ENCODE results near the gene SIGLEC11. TPM values are rescaled to one million over a fixed set of nuclear protein-coding genes. Genes with fewer than 3 reads are reported as not detected.

The SIGLEC11 gene
- total RNA-seq, 6 donors from 2014 or later: 2.0 to 7.3 (median 4.4) TPM

DNA sequence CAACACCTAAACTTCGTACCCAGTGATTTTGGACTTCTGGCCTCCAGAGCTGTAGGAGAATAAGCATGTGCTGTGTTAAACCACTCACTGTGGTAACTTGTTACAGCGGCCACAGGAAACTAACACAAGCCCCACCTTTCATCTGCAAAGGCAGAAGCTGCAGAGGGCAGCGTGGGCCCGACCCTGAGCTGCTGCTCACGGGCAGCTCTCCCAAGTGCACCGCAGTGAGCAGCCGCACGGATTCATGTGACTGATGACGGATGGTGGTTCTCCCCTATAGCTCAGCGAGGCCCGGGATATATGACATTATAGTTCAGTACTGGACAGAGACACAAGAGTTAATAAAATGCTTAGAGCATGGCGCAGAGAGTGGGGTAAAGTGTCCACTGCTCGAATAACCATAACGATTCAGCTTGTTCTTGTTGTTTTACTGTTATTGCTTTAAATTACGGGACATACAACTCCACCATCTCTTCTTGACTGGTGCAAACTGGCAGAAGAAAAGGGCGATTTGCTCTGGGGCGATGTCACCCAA, 42.3 kb upstream of the SIGLEC11 start:
- Histone ChIP-seq H3K9me3 (no peaks in the 10 kb centered on the region), H3K4me3 (no peak overlapping the region), H3K27ac (no peak overlapping the region), H3K36me3 (peaks cover 24 to 99% (median 90%) of the 10 kb centered on the region in 4 donors), H3K4me1 (peaks cover 5 to 20% (median 11%) of the 10 kb centered on the region in 4 donors), H3K27me3 (no peaks in the 10 kb centered on the region)
- no peak for TF ChIP-seq POLR2AphosphoS5 (IDR thresholded peaks at IDR 0.05)
- TF ChIP-seq, protein P1, sequence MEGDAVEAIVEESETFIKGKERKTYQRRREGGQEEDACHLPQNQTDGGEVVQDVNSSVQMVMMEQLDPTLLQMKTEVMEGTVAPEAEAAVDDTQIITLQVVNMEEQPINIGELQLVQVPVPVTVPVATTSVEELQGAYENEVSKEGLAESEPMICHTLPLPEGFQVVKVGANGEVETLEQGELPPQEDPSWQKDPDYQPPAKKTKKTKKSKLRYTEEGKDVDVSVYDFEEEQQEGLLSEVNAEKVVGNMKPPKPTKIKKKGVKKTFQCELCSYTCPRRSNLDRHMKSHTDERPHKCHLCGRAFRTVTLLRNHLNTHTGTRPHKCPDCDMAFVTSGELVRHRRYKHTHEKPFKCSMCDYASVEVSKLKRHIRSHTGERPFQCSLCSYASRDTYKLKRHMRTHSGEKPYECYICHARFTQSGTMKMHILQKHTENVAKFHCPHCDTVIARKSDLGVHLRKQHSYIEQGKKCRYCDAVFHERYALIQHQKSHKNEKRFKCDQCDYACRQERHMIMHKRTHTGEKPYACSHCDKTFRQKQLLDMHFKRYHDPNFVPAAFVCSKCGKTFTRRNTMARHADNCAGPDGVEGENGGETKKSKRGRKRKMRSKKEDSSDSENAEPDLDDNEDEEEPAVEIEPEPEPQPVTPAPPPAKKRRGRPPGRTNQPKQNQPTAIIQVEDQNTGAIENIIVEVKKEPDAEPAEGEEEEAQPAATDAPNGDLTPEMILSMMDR (IDR thresholded peaks at IDR 0.05): no peak
- TF ChIP-seq EP300 (IDR thresholded peaks at IDR 0.05): no peak
- TF ChIP-seq POLR2A (IDR thresholded peaks at IDR 0.05): no peak
- DNase-seq (no peak), ATAC-seq (ENCODE audit: low FRiP score in 2 of 2) (no peak)
- WGBS, 2 donors: 91 to 93% methylated on average over 15 to 17 of the region's 17 CpGs

DNA sequence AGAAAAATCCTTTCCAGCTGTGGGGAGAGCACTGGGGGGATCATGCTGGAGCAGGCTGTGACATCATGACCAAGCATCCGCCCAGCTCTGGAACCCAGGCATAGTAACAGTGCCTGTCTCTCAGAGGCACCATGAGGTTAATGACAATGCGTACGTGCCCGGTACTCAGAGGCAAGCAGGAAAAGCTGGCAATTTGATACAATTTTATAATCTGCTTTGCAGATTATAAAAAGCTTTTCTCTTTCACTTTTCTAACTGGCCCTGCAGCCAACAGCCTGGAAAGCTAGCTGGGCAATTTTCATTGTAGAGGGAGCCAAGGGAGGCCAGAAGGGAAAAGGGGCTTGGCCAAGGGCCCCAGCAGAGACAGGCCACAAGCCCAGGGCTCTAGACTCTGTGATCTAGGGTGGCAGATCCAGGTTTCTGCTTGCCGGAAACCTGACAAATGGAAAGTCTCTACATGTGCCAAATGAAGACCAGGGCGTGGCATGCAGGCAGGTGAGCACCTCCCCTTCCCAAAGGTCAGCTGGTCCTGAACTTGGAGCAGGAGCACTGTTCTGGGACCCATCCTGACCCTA, 41.5 kb upstream of the SIGLEC11 start:
- DNase-seq (no peak), ATAC-seq (ENCODE audit: low FRiP score in 2 of 2) (no peak)
- Histone ChIP-seq H3K36me3 (peaks cover 18 to 99% (median 84%) of the 10 kb centered on the region in 4 donors), H3K27me3 (no peaks in the 10 kb centered on the region), H3K4me3 (no peak overlapping the region), H3K4me1 (peaks cover 5 to 20% (median 11%) of the 10 kb centered on the region in 4 donors), H3K9me3 (no peaks in the 10 kb centered on the region), H3K27ac (no peak overlapping the region)
- TF ChIP-seq EP300 (IDR thresholded peaks at IDR 0.05) (no peak), POLR2AphosphoS5 (IDR thresholded peaks at IDR 0.05) (no peak), POLR2A (IDR thresholded peaks at IDR 0.05) (no peak)
- TF ChIP-seq, protein P1 (IDR thresholded peaks at IDR 0.05): no peak
- WGBS, 2 donors: 83 to 89% methylated on average over 6 of the region's 6 CpGs

DNA sequence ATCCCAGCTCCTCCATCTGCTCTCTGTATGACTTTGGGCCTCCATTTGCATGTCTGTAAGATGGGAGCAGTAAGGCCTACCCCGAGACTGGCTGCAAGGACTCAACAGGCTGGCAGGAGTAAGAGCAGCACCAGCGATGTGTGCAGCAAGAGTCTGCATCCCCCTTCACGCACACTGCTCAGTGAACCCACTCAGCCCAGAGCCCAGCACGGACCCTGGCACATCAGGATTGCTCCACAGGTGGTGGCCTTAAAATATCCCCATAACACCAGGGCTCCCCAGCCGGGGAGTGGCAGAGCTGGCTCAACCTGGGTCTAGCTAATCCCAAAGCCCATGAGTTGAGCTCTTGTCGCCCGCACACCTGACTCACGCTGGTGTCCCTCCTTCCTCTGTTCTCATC, 40.8 kb upstream of the SIGLEC11 start:
- WGBS, 2 donors: 97 to 99% methylated on average over 5 to 8 of the region's 8 CpGs
- ATAC-seq (ENCODE audit: low FRiP score in 2 of 2): no peak
- no peaks in the 10 kb centered on the region for H3K27me3 ChIP-seq
- no peak overlapping the region for H3K4me3 ChIP-seq
- TF ChIP-seq EP300 (IDR thresholded peaks at IDR 0.05) (no peak), POLR2AphosphoS5 (IDR thresholded peaks at IDR 0.05) (no peak), POLR2A (IDR thresholded peaks at IDR 0.05) (no peak)
- TF ChIP-seq, protein P1 (IDR thresholded peaks at IDR 0.05): no peak
- peaks cover 18 to 98% (median 82%) of the 10 kb centered on the region in 4 donors for H3K36me3 ChIP-seq
- H3K4me1 ChIP-seq: peaks cover 5 to 20% (median 11%) of the 10 kb centered on the region in 4 donors
- DNase-seq: no peak
- no peak overlapping the region for H3K27ac ChIP-seq
- H3K9me3 ChIP-seq: no peaks in the 10 kb centered on the region

DNA sequence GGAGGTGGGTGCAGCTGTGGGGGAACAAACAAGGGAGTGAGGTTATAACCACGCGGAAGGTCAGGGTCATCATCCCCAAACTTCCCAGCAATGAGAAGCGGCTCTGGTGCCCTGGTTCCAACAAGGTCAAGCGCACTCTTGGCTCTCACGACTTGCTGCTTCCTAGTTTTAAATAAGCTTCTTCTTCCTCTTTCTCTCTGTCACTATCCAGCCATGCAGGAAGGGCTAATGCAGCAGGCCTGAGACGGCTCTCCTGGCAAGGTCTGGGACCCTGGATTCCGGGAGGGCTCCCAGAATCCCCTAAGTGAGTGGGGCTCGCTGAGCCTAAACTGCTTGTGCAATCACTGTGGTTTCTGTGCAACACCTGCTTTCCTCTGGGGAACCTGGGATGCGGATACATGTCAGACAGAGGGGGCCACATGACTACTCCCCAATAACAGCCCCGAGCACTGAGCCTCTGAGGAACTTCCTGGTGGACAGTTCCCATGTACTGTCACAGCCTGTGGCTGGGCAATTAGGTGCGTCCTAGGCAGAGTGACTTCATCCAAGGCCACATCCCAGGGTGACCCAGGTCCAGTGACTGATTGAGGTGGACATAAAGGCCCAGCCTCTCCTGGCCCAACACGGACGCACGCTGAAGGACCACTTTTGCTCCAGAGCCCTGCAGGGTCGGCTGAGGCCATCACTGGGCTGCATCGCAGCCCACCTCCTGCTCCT, 40.0 kb upstream of the SIGLEC11 start:
- TF ChIP-seq, protein P1 (IDR thresholded peaks at IDR 0.05): no peak
- TF ChIP-seq EP300 (IDR thresholded peaks at IDR 0.05): no peak
- TF ChIP-seq POLR2AphosphoS5 (IDR thresholded peaks at IDR 0.05): no peak
- TF ChIP-seq POLR2A (IDR thresholded peaks at IDR 0.05): no peak

More for the DNA sequence above, 40.0 kb upstream of the SIGLEC11 start:
- Histone ChIP-seq H3K4me1 (peaks cover 5 to 20% (median 11%) of the 10 kb centered on the region in 4 donors), H3K27ac (no peak overlapping the region), H3K36me3 (peaks cover 18 to 98% (median 80%) of the 10 kb centered on the region in 4 donors), H3K4me3 (no peak overlapping the region), H3K27me3 (no peaks in the 10 kb centered on the region), H3K9me3 (no peaks in the 10 kb centered on the region)
- ATAC-seq (ENCODE audit: low FRiP score in 2 of 2) (no peak), DNase-seq (no peak)
- 79 to 86% methylated on average over 12 to 15 of the region's 16 CpGs for WGBS, 2 donors

Measured in upper lobe of left lung (tissue), 6 donors.